H9 (cell line): ENCODE data around the gene TCP10L. TPM values are rescaled to one million over a fixed set of nuclear protein-coding genes. Genes with fewer than 3 reads are reported as not detected.

Experiments used
- DNase-seq: peaks from one replicate; pipeline ENCODE4 v3.0.0-alpha.2; 2017
- H2AFZ ChIP-seq: one replicate; pipeline ENCODE4 v1.6.1; 2013; ENCODE audit warnings: mild to moderate bottlenecking, low read length, control low read depth, moderate library complexity
- H2AK5ac ChIP-seq: 2 replicates; pipeline ENCODE4 v1.6.1; 2013; ENCODE audit warnings: low read length, control low read depth, mixed read lengths; ENCODE audit not compliant: insufficient read length
- H2BK120ac ChIP-seq: one replicate; pipeline ENCODE4 v1.6.1; 2013; ENCODE audit warnings: low read depth, mild to moderate bottlenecking, low read length, control low read depth, inconsistent platforms; ENCODE audit not compliant: poor library complexity, severe bottlenecking
- H2BK12ac ChIP-seq: 2 replicates; pipeline ENCODE4 v1.6.1; 2013; ENCODE audit warnings: low read length, control low read depth, mixed read lengths, low read depth; ENCODE audit not compliant: insufficient read length
- H2BK15ac ChIP-seq: 2 replicates; pipeline ENCODE4 v1.6.1; 2013; ENCODE audit warnings: low read depth, low read length, control low read depth
- H2BK20ac ChIP-seq: one replicate; pipeline ENCODE4 v1.6.1; 2013; ENCODE audit warnings: low read depth, mild to moderate bottlenecking, low read length, control low read depth, inconsistent platforms; ENCODE audit not compliant: poor library complexity, severe bottlenecking
- H2BK5ac ChIP-seq: 2 replicates; pipeline ENCODE4 v1.6.1; 2013; ENCODE audit warnings: low read length, control low read depth, mixed read lengths; ENCODE audit not compliant: insufficient read length
- H3K14ac ChIP-seq: 2 replicates; pipeline ENCODE4 v1.6.1; 2013; ENCODE audit warnings: low read length, control low read depth; ENCODE audit not compliant: insufficient read depth
- H3K18ac ChIP-seq: 2 replicates; pipeline ENCODE4 v1.6.1; 2013; ENCODE audit warnings: low read depth, mild to moderate bottlenecking, mixed read lengths, low read length, control low read depth; ENCODE audit not compliant: insufficient read length
- H3K23ac ChIP-seq: 2 replicates; pipeline ENCODE4 v1.6.1; 2013; ENCODE audit warnings: low read length, control low read depth, mixed read lengths, low read depth; ENCODE audit not compliant: insufficient read length
- H3K23me2 ChIP-seq: 2 replicates; pipeline ENCODE4 v1.6.1; 2013; ENCODE audit warnings: low read depth, mild to moderate bottlenecking, mixed read lengths, low read length, control low read depth; ENCODE audit not compliant: insufficient read length, poor library complexity, severe bottlenecking
- H3K27ac ChIP-seq: 2 replicates; pipeline ENCODE4 v1.5.1; 2013; ENCODE audit warnings: low read length, control low read depth, mixed read lengths, low read depth; ENCODE audit not compliant: insufficient read length
- H3K27me3 ChIP-seq: 2 replicates; pipeline ENCODE4 v1.6.1; 2013; ENCODE audit warnings: low read length, control low read depth, inconsistent platforms; ENCODE audit not compliant: insufficient read depth
- H3K4ac ChIP-seq: 2 replicates; pipeline ENCODE4 v1.6.1; 2013; ENCODE audit warnings: low read depth, mild to moderate bottlenecking, control low read depth, inconsistent platforms, low read length, moderate library complexity
- H3K4me1 ChIP-seq: 2 replicates; pipeline ENCODE4 v1.6.1; 2013; ENCODE audit warnings: low read length, control low read depth, inconsistent platforms; ENCODE audit not compliant: insufficient read depth
- H3K4me2 ChIP-seq: 2 replicates; pipeline ENCODE4 v1.6.1; 2013; ENCODE audit warnings: low read length, control low read depth, mixed read lengths; ENCODE audit not compliant: insufficient read length, insufficient read depth
- H3K56ac ChIP-seq: 2 replicates; pipeline ENCODE4 v1.6.1; 2013; ENCODE audit warnings: low read depth, mild to moderate bottlenecking, mixed read lengths, low read length, control low read depth; ENCODE audit not compliant: insufficient read length
- H3K79me1 ChIP-seq: 2 replicates; pipeline ENCODE4 v1.6.1; 2013; ENCODE audit warnings: low read depth, mild to moderate bottlenecking, moderate library complexity, low read length, control low read depth, inconsistent platforms; ENCODE audit not compliant: insufficient read depth, poor library complexity, severe bottlenecking
- H3K79me2 ChIP-seq: 2 replicates; pipeline ENCODE4 v1.6.1; 2013; ENCODE audit warnings: low read length, control low read depth, inconsistent platforms; ENCODE audit not compliant: insufficient read depth
- H3K9ac ChIP-seq: 2 replicates; pipeline ENCODE4 v1.6.1; 2013; ENCODE audit warnings: low read length, control low read depth, mixed read lengths; ENCODE audit not compliant: insufficient read length; ENCODE audit errors: extremely low read depth
- H3K9me3 ChIP-seq: one replicate; pipeline ENCODE4 v1.6.1; 2013; ENCODE audit warnings: low read depth, low read length, inconsistent platforms; ENCODE audit not compliant: control insufficient read depth
- H3T11ph ChIP-seq: one replicate; pipeline ENCODE4 v1.6.1; 2013; ENCODE audit warnings: mild to moderate bottlenecking, low read length, control low read depth, inconsistent platforms
- H4K20me1 ChIP-seq: one replicate; pipeline ENCODE4 v1.6.1; 2013; ENCODE audit not compliant: control insufficient read depth, insufficient read length, insufficient read depth
- H4K5ac ChIP-seq: 2 replicates; pipeline ENCODE4 v1.6.1; 2013; ENCODE audit warnings: low read depth, mild to moderate bottlenecking, mixed read lengths, low read length, control low read depth; ENCODE audit not compliant: insufficient read length
- H4K8ac ChIP-seq: replicated peaks from 2 replicates; pipeline ENCODE4 v1.6.1; 2013; ENCODE audit warnings: low read length, control low read depth, mixed read lengths, low read depth; ENCODE audit not compliant: insufficient read length
- H4K91ac ChIP-seq: 2 replicates; pipeline ENCODE4 v1.6.1; 2013; ENCODE audit warnings: low read depth, mild to moderate bottlenecking, moderate library complexity, mixed read lengths, low read length, control low read depth; ENCODE audit not compliant: insufficient read length
- H3K27ac Mint-ChIP-seq, 3 experiments: 2 replicates in 2 of 3; 3 replicates in 1 of 3; pipeline ENCODE4 v1.8.0; 2020 to 2021; ENCODE audit warnings: mixed read lengths in 3 of 3, mild to moderate bottlenecking in 1 of 3, moderate library complexity in 1 of 3
- H3K27me3 Mint-ChIP-seq: 2 replicates; pipeline ENCODE4 v1.8.0; 2021; ENCODE audit warnings: low read depth, mild to moderate bottlenecking, moderate library complexity, mixed read lengths
- H3K36me3 Mint-ChIP-seq, 3 experiments: 2 replicates in 2 of 3; 3 replicates in 1 of 3; pipeline ENCODE4 v1.8.0; 2020 to 2021; ENCODE audit warnings: low read depth in 3 of 3, mixed read lengths in 3 of 3; ENCODE audit not compliant: insufficient read depth in 1 of 3
- H3K4me1 Mint-ChIP-seq, 2 experiments: 2 replicates each; pipeline ENCODE4 v1.8.0; 2020; ENCODE audit warnings: mixed read lengths in 2 of 2
- H3K4me3 Mint-ChIP-seq, 2 experiments: 2 replicates in 1 of 2; 3 replicates in 1 of 2; pipeline ENCODE4 v1.8.0; 2020 to 2021; ENCODE audit warnings: mild to moderate bottlenecking in 2 of 2, mixed read lengths in 2 of 2, moderate library complexity in 1 of 2
- H3K9me3 Mint-ChIP-seq, 2 experiments: 2 replicates in 1 of 2; 3 replicates in 1 of 2; pipeline ENCODE4 v1.8.0; 2020; ENCODE audit warnings: mild to moderate bottlenecking in 2 of 2, mixed read lengths in 2 of 2, moderate library complexity in 1 of 2
- CTCF ChIP-seq: fragments of 200-600 bp; sonication (generic); conservative IDR thresholded peaks from 3 replicates; pipeline ENCODE4 v1.8.0; 2021; ENCODE audit warnings: antibody characterized with exemption, mild to moderate bottlenecking
- WGBS: extraction: QIAGEN DNeasy Blood & Tissue Kit; methylation state at CpG from one replicate; pipeline ENCODE4 v1.1.7; 2013; ENCODE audit warnings: missing lambda C conversion rate, low lambda C conversion rate, mixed read lengths; ENCODE audit not compliant: insufficient read length; ENCODE audit errors: extremely low coverage; 5-methylcytosine and 5-hydroxymethylcytosine counted together
- total RNA-seq: library from RNA; stranded (reverse); gene quantifications from 2 replicates; pipeline ENCODE4 v1.2.1, GENCODE V29; 2021

Gene TCP10L
- total RNA-seq, 1 experiment from 2014 or later = 5.1 TPM

- H3K4me1 ChIP-seq = peaks cover 2% of the 10 kb centered on the region; the same call in 1 of the 2 replicates
- H3K4me3 Mint-ChIP-seq = no peak overlapping the region
- H3K23ac ChIP-seq = no peak overlapping the region
- no peak overlapping the region for H3T11ph ChIP-seq
- H3K79me2 ChIP-seq = no peaks in the 10 kb centered on the region
- no peak overlapping the region for H4K5ac ChIP-seq
- H3K27ac ChIP-seq = no peak overlapping the region
- H3K9ac ChIP-seq = no peak overlapping the region
- H2BK5ac ChIP-seq = no peak overlapping the region
- no peaks in the 10 kb centered on the region for H3K79me1 ChIP-seq
- TF ChIP-seq CTCF = no peak
- H3K56ac ChIP-seq = no peak overlapping the region
- H2BK120ac ChIP-seq = no peak overlapping the region
- no peak overlapping the region for H4K8ac ChIP-seq
- no peaks in the 10 kb centered on the region for H3K27me3 Mint-ChIP-seq
- no peak overlapping the region for H2AK5ac ChIP-seq
- no peaks in the 10 kb centered on the region for H4K20me1 ChIP-seq
- H4K91ac ChIP-seq = no peak overlapping the region
- no peak overlapping the region for H3K18ac ChIP-seq
- no peak for DNase-seq
- H3K36me3 Mint-ChIP-seq = peaks cover 0 to 5% (median 0%) of the 10 kb centered on the region in 3 experiments; a peak in 3 of 7 replicates
- no peaks in the 10 kb centered on the region for H3K23me2 ChIP-seq
- H3K9me3 ChIP-seq = no peaks in the 10 kb centered on the region
- H3K27ac Mint-ChIP-seq = no peak overlapping the region
- H3K4me1 Mint-ChIP-seq = peaks cover 54 to 58% of the 10 kb centered on the region in 2 experiments
- no peak overlapping the region for H2BK12ac ChIP-seq
- no peak overlapping the region for H3K4ac ChIP-seq
- H3K14ac ChIP-seq = no peak overlapping the region
- no peaks in the 10 kb centered on the region for H3K27me3 ChIP-seq
- no peak overlapping the region for H2BK20ac ChIP-seq
- H3K4me2 ChIP-seq = no peak overlapping the region
- peaks cover 2 to 4% of the 10 kb centered on the region in 2 experiments; a peak in 2 of 5 replicates for H3K9me3 Mint-ChIP-seq
- no peak overlapping the region for H2AFZ ChIP-seq
- WGBS = no CpG with 5 or more reads among the region's 6 CpGs
- H2BK15ac ChIP-seq = no peak overlapping the region
Measured at GRCh38 chr21:32559006-32559610, 26.2 kb downstream of the TCP10L start.
